HEK293 (cell line): ENCODE measurements around the gene HMCN1.

Source experiments
- CTCF ChIP-seq: fragments of 450-650 bp; formaldehyde crosslinking; IDR thresholded peaks from 2 replicates; pipeline ENCODE4 v1.5.1; 2016; ENCODE audit warnings: missing biosample characterization, missing genetic modification characterization
- HOXA7 ChIP-seq: sonication (generic); formaldehyde crosslinking; IDR thresholded peaks from 2 replicates; pipeline ENCODE4 v1.8.1; 2022; ENCODE audit warnings: missing genetic modification reagents, borderline replicate concordance
- TCF7L2 ChIP-seq: IDR thresholded peaks from 2 replicates; pipeline ENCODE4 v1.6.1; 2011; ENCODE audit warnings: low read depth, mild to moderate bottlenecking, inconsistent platforms, low read length, moderate library complexity, borderline replicate concordance
- ZBTB44 ChIP-seq: fragments of 450-650 bp; IDR thresholded peaks from 2 replicates; pipeline ENCODE4 v1.5.1; 2018; ENCODE audit warnings: missing biosample characterization, mild to moderate bottlenecking, missing genetic modification characterization
- ZNF248 ChIP-seq: fragments of 450-650 bp; formaldehyde crosslinking; IDR thresholded peaks from 2 replicates; pipeline ENCODE4 v1.5.1; 2017; ENCODE audit warnings: missing biosample characterization, missing genetic modification characterization
- ZNF302 ChIP-seq: fragments of 450-650 bp; formaldehyde crosslinking; IDR thresholded peaks from 2 replicates; pipeline ENCODE4 v1.5.1; 2016; ENCODE audit warnings: missing biosample characterization, missing genetic modification characterization, low read depth
- ZNF76 ChIP-seq: fragments of 450-650 bp; formaldehyde crosslinking; IDR thresholded peaks from 2 replicates; pipeline ENCODE4; 2016; ENCODE audit warnings: low read depth, missing biosample characterization, missing genetic modification characterization, borderline replicate concordance
- ZNF830 ChIP-seq: fragments of 450-650 bp; IDR thresholded peaks from 2 replicates; pipeline ENCODE4 v1.5.0; 2018; ENCODE audit warnings: missing biosample characterization, missing genetic modification characterization, low read depth, mild to moderate bottlenecking, moderate library complexity
- TF ChIP-seq, protein P1 (sequence below): fragments of 450-650 bp; formaldehyde crosslinking; IDR thresholded peaks from 2 replicates; pipeline ENCODE4 v1.5.1; 2017; ENCODE audit warnings: missing biosample characterization, mild to moderate bottlenecking, missing genetic modification characterization, moderate library complexity
- TF ChIP-seq, protein P2 (sequence below): sonication (generic); formaldehyde crosslinking; IDR thresholded peaks from 2 replicates; pipeline ENCODE4 v1.8.1; 2022; ENCODE audit warnings: mild to moderate bottlenecking, moderate library complexity, missing genetic modification reagents

- no peak for TF ChIP-seq CTCF (tag by site-specific recombination)
- TF ChIP-seq ZNF76 (tag by site-specific recombination), result no peak
- TF ChIP-seq ZNF248 (tag by site-specific recombination), result no peak
- TF ChIP-seq, protein P1, sequence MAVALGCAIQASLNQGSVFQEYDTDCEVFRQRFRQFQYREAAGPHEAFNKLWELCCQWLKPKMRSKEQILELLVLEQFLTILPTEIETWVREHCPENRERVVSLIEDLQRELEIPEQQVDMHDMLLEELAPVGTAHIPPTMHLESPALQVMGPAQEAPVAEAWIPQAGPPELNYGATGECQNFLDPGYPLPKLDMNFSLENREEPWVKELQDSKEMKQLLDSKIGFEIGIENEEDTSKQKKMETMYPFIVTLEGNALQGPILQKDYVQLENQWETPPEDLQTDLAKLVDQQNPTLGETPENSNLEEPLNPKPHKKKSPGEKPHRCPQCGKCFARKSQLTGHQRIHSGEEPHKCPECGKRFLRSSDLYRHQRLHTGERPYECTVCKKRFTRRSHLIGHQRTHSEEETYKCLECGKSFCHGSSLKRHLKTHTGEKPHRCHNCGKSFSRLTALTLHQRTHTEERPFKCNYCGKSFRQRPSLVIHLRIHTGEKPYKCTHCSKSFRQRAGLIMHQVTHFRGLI (tag by site-specific recombination), result no peak
- TF ChIP-seq ZNF302 (tag by site-specific recombination), result no peak
- TF ChIP-seq TCF7L2, result no peak
- TF ChIP-seq ZNF830, result no peak
- TF ChIP-seq ZBTB44 (tag by site-specific recombination), result no peak
- TF ChIP-seq, protein P2, sequence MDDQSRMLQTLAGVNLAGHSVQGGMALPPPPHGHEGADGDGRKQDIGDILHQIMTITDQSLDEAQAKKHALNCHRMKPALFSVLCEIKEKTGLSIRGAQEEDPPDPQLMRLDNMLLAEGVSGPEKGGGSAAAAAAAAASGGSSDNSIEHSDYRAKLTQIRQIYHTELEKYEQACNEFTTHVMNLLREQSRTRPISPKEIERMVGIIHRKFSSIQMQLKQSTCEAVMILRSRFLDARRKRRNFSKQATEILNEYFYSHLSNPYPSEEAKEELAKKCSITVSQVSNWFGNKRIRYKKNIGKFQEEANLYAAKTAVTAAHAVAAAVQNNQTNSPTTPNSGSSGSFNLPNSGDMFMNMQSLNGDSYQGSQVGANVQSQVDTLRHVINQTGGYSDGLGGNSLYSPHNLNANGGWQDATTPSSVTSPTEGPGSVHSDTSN, result no peak
- no peak for TF ChIP-seq HOXA7 (CRISPR knock-in tag)
Observed at GRCh38 chr1:185972096-185972850, 238.1 kb downstream of the HMCN1 start.
